Esophagus squamous epithelium (tissue), 4 donors: ENCODE data around the gene CSTF1.

Experiments used
- CTCF ChIP-seq, 6 experiments: fragments of 450-650 bp in 4 of 6; fragments of 200-600 bp in 2 of 6; sonication (generic) in 2 of 6; IDR thresholded peaks; one replicate each; pipeline ENCODE4 v1.5.1; 2016 to 2019; ENCODE audit warnings: antibody characterized with exemption in 6 of 6, mild to moderate bottlenecking in 4 of 6, moderate library complexity in 4 of 6
- POLR2A ChIP-seq, 4 donors: fragments of 450-650 bp; IDR thresholded peaks; one replicate each; pipeline ENCODE4 v1.6.1; 2017; ENCODE audit warnings: antibody characterized with exemption in 4 of 4, mild to moderate bottlenecking in 4 of 4, moderate library complexity in 3 of 4

- no peak for TF ChIP-seq POLR2A (IDR thresholded peaks at IDR 0.05)
- peak in 5 of 6 experiments; percentile 58 to 84 (median 64) for TF ChIP-seq CTCF (IDR thresholded peaks at IDR 0.05)
Observed at GRCh38 chr20:56343861-56344381, 48.5 kb upstream of the CSTF1 start.
